ENCODE results near the gene PDPK1.
"Not testable (repeated sequence)": the region's sequence is repeated elsewhere in the genome, so short reads cannot be mapped to it uniquely, and the experiment has no call there.

The PDPK1 gene

DNA sequence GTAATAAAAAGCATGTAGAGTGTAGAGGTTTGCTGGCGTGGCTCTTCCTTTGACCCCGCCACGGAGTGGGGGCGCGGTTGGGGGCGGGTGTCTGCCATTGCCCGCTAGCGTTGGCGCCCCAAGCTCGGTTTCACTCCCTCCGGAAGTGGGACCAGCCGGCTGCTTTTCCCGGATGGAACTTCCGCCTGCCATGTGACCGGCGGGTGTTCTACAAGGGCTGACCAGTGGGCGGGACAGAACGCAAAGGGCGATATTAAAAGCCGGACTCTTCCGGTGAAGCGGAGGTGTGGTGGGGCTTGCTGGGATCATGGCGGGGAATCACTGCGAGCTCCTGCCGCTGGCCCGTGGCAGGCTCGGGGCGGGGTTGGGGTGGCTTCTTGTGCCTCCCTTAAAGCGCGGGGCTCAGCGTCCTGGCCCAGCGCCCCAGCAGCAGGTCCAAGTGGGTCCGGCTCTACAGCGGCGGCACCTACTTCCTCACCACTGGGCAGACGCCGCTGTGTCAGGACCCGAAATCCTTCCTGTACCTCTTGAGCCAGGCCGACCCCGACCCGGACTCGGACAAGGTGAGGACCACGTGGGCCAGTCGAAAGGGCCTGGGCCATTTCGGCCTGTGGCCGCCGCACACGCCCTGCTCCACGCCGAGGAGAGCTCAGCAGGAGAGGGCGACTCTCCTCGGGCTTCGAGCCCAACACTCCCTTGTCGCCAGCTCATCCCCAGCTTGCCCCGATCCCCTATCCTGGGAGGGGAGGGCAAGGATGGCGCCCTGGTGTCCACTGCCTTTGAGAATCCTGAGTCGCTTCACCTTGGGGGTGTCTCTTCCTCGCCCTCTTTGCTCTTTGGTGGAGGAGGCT, 65.6 kb downstream of the PDPK1 start:
- no peaks in the 10 kb centered on the region for H3K27me3 ChIP-seq
- no peaks in the 10 kb centered on the region for H3K9me3 ChIP-seq
- peak overlapping the region; percentile 89 for H3K4me2 ChIP-seq
- peak overlapping the region; percentile 88 for H3K9ac ChIP-seq
- peaks cover 6% of the 10 kb centered on the region for H3K36me3 ChIP-seq
- H3K4me1 ChIP-seq = peaks cover 64% of the 10 kb centered on the region
- TF ChIP-seq Cebpa-rat (IDR thresholded peaks at IDR 0.05) = no peak
- H3K4me3 ChIP-seq = peak overlapping the region; percentile 90
- peak overlapping the region; percentile 84 for H3K27ac ChIP-seq
- peaks cover 28% of the 10 kb centered on the region for H4K20me1 ChIP-seq

DNA sequence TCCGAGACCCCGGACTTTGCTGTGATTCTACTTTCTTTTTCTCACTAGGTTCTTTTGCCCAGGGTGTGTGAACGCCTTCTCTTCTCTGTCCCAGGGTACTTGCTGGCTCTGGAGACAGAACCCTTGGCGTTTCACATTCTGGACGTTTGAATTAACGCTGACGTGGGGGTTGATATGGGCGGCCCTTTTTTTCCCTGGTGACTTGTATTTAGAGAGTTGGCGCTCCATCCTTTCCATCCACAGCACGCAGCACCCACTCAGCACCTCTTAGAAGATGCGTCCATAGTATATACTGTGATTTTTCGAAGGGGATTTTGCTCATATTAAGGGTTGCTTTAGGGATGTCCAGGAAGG, 66.2 kb downstream of the PDPK1 start:
- Histone ChIP-seq H3K4me2 (peak overlapping the region; percentile 89), H3K4me1 (peaks cover 58% of the 10 kb centered on the region), H3K27ac (peak overlapping the region; percentile 84), H3K4me3 (peak overlapping the region; percentile 90), H3K9ac (peak overlapping the region; percentile 88), H4K20me1 (peaks cover 22% of the 10 kb centered on the region)
- H3K36me3 ChIP-seq, H3K9me3 ChIP-seq, H3K27me3 ChIP-seq: not testable (repeated sequence)

DNA sequence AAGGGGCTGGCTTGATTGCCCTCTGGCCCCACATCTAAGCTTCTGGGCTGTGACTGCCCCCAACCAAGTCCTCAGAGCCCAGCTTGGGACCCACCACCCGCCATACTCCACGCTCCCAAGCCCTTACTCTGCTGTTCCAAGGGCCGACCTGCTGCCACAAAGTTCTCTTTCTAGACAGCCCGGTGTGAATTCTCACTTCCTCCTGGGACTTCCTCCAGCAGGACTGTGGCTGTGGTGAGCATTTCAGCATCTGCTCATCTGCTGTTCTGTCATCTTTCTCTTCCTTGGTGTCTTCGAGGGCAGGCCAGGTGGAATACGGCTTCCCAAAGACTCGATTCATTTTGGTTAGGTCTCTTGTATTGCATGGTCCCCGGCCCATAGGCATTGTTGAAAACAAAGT, 69.0 kb downstream of the PDPK1 start:
- not testable (repeated sequence) for H3K4me2 ChIP-seq, H3K9me3 ChIP-seq, H3K27me3 ChIP-seq, H3K4me3 ChIP-seq, H3K9ac ChIP-seq, H3K27ac ChIP-seq
- Histone ChIP-seq H3K36me3 (peaks cover 20% of the 10 kb centered on the region), H3K4me1 (peaks cover 35% of the 10 kb centered on the region), H4K20me1 (peaks cover 32% of the 10 kb centered on the region)

DNA sequence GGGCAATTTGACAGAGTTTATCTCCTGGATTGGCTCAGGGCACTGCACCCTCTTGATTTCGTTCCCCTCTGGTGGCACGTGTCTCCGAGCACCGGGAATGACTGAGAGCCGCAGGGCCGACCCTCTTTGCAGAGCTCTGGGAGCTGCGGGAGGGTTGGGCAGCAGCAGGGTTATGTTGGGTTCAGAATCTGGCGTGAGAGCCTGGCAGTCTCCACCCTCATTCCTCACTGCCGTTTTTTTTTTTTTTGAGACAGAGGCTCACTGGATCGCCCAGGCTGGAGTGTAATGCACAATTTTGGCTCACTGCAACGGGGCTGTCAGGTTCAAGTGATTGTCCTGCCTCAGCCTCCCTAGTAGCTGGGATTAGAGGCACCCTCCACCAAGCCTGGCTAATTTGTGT, 71.5 kb downstream of the PDPK1 start:
- not testable (repeated sequence) for H3K4me3 ChIP-seq, H3K27me3 ChIP-seq, H3K4me2 ChIP-seq, H3K27ac ChIP-seq, H3K9ac ChIP-seq, H3K9me3 ChIP-seq
- Histone ChIP-seq H3K36me3 (peaks cover 20% of the 10 kb centered on the region), H3K4me1 (peaks cover 22% of the 10 kb centered on the region), H4K20me1 (peaks cover 32% of the 10 kb centered on the region)

DNA sequence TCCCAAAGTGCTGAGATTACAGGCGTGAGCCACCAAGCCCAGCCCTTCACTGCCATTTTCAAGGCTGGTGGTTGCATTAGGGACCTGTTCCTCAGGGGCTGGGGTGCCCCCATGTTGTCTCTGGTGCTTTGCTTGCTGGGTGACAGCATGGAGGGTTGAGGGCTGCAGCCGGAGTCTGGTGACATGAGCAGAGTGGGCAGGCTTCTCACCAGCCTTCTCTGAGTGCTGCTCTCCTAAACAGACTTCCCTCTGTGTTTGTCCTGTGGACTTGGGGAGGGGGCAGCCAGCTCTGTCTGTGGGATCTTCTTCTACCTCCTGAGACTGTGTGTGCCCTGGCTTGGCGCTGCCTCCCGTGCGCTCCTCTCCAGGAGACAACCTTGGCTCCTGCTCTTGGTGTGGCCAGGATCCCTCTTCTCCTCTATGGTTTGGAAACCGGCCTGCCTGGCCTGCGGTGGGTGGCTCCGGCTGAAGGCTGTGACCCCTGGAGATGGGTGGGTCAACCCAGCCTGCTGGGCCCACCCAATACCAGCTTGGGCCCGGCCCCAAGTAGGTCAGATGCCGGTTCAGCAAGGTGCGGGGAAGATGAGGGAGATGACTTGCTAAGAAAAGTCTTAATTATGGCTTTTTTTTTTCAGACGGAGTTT, 72.1 kb downstream of the PDPK1 start:
- no peak for TF ChIP-seq Cebpa-rat (IDR thresholded peaks at IDR 0.05)
- Histone ChIP-seq H3K27ac (no peak overlapping the region), H4K20me1 (peaks cover 36% of the 10 kb centered on the region), H3K9ac (no peak overlapping the region), H3K9me3 (no peaks in the 10 kb centered on the region), H3K4me3 (no peak overlapping the region), H3K4me1 (peaks cover 22% of the 10 kb centered on the region), H3K4me2 (no peak overlapping the region), H3K27me3 (no peaks in the 10 kb centered on the region), H3K36me3 (peaks cover 25% of the 10 kb centered on the region)

DNA sequence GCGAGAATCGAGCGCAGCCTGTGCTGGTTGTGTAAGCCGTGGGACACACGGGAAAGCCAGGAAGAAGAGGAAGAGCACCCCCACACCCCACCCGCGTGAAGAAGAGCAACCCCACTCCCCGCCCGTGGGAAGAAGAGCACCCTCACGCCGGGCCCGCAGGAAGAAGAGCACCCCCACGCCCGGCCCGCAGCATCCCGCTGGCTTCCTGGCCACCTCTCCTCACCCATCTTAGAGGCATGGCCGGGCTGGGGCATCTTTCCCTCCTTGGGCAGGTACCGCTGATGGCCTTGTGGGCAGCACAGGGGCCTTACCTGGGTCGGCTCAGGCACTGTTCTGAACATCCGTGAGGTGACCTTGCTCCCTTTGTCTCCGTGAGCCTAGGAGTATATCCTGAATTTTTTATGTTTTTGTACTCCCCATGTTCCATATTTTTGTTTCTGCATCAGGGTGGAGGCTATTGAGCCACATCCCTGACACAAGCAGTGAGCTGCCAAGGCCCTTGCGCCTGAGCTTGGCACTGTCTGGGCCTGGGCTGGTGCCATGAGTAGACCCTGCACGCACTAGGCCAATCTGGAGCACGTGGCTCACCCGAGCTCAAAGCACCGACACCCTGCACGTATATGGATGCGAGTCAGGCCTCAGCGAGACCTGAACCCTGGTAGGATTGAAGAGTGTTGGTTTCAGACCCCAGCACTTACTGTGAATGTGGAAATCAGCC, 73.1 kb downstream of the PDPK1 start:
- Histone ChIP-seq H3K4me3 (no peak overlapping the region), H3K27me3 (no peaks in the 10 kb centered on the region), H3K9ac (no peak overlapping the region), H3K4me1 (peaks cover 12% of the 10 kb centered on the region), H3K9me3 (no peaks in the 10 kb centered on the region), H3K36me3 (peaks cover 28% of the 10 kb centered on the region), H3K27ac (no peak overlapping the region), H3K4me2 (no peak overlapping the region), H4K20me1 (peaks cover 37% of the 10 kb centered on the region)
- no peak for TF ChIP-seq Cebpa-rat (IDR thresholded peaks at IDR 0.05)

DNA sequence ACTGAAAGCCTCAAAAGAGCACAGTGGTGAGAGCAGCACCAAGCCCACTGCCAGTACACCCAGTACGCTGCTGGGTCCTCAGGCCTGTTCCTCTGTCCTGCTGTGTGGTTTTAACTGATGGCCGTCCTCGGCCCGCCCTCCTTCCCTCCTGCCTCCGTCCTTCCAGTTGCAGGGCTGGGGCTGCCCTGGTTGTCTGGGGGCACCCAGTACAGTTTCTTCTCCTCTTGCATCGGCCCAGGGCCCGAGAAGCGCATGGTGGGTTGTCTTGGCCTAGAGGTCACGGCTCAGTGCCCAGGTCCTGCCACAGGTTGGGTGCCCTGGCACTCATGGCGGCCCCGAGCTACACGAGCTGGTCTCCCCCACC, 73.7 kb downstream of the PDPK1 start:
- no peak for TF ChIP-seq Cebpa-rat (IDR thresholded peaks at IDR 0.05)
- Histone ChIP-seq H4K20me1 (peaks cover 37% of the 10 kb centered on the region), H3K4me3 (no peak overlapping the region), H3K36me3 (peaks cover 28% of the 10 kb centered on the region), H3K4me1 (peaks cover 11% of the 10 kb centered on the region), H3K9ac (no peak overlapping the region), H3K4me2 (no peak overlapping the region), H3K27me3 (no peaks in the 10 kb centered on the region), H3K9me3 (no peaks in the 10 kb centered on the region), H3K27ac (no peak overlapping the region)

DNA sequence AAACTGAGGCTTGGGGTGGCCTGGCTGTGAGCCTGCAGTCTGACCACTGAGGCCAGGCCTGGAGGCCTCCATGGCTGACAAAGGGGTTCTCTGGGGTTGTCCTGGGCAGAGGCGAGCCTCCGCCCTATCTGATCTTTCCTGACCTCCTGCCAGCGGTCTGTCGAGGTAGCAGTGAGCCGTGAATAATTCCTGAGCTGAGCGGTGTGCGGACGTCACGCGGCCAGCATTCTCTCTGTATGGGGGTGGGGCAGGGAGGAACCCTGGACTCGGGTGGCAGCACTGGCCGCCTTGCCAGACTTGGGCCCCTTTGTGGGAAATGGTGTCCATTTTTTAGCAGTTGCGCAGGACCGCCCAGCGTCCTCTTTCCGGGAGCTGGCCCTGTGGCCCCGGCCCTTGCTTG, 74.1 kb downstream of the PDPK1 start:
- not testable (repeated sequence) for H3K4me3 ChIP-seq, H3K27me3 ChIP-seq, H3K27ac ChIP-seq, H3K9ac ChIP-seq, H3K9me3 ChIP-seq, H3K4me2 ChIP-seq
- Histone ChIP-seq H3K36me3 (peaks cover 28% of the 10 kb centered on the region), H3K4me1 (peaks cover 11% of the 10 kb centered on the region), H4K20me1 (peaks cover 37% of the 10 kb centered on the region)

DNA sequence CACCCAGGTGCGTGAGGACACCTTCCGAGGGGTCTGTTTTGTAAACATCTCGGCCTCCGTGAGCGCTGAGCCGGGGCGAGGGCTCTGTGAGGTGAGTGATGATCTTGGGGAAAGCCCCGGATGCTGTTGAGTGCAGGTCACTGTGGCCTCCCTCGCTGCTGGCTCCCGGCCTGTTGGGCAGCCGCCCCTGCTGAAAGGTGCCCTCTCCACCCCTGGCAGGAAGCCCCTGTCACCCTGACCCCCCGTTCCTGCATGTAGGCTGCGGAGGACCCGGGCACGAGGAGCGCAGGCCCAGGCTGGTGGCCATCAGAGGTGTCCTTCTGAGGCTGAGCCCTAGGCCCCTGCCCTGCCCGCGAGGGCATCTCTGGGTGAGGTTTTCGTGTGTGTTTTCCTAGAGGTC, 75.4 kb downstream of the PDPK1 start:
- H3K27me3 ChIP-seq, H3K9me3 ChIP-seq, H3K27ac ChIP-seq, H3K4me2 ChIP-seq, H3K4me3 ChIP-seq, H3K9ac ChIP-seq, H3K4me1 ChIP-seq: not testable (repeated sequence)
- H4K20me1 ChIP-seq = peaks cover 28% of the 10 kb centered on the region
- peaks cover 28% of the 10 kb centered on the region for H3K36me3 ChIP-seq

DNA sequence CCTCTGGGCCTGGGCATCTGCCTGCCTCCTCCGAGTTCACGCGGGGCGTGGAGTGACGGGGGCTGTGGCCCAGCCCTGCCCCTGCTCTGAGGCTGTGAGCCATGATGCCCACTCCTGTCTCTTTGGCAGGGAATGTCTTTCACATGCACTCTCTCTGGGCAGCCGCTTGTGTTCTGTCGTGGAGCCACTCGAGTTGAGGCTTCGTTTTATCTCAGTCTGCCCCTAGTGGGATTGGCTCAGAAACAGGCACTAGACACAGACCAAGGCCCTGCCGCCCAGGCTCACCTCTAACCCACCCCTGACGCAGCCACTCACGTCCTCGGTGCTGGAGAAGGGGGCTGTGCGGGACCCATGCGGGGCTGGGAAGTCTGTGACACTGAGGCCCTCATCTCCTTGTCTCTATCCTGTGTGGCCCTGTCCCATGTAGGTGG, 77.0 kb downstream of the PDPK1 start:
- Histone ChIP-seq H3K4me3 (no peak overlapping the region), H3K27ac (no peak overlapping the region), H4K20me1 (peaks cover 24% of the 10 kb centered on the region), H3K4me1 (no peaks in the 10 kb centered on the region), H3K36me3 (peaks cover 27% of the 10 kb centered on the region), H3K4me2 (no peak overlapping the region), H3K9ac (no peak overlapping the region), H3K9me3 (no peaks in the 10 kb centered on the region), H3K27me3 (no peaks in the 10 kb centered on the region)
- TF ChIP-seq Cebpa-rat (IDR thresholded peaks at IDR 0.05) = no peak

DNA sequence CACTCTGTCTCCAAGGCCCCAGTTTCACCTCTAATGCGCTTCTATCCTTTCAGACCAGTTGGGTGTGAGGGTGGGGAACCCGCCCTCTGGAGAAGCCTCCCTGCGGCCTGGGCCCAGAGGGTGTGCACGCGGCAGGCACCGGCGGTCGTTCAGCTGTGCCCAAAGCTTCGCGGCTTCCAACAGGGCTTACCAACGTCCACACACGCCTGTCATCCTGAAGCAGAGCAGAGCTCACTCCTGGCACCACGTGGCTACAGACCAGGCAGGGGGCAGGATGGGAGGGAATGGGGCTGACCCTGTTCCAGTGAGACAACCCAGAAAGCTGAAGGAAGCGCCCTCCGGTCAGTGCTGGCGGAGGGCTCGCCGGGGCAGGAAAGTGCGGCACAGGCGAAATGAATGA, 81.1 kb downstream of the PDPK1 start:
- not testable (repeated sequence) for H4K20me1 ChIP-seq, H3K27ac ChIP-seq, H3K4me1 ChIP-seq, H3K9me3 ChIP-seq, H3K27me3 ChIP-seq, H3K9ac ChIP-seq, H3K36me3 ChIP-seq, H3K4me3 ChIP-seq, H3K4me2 ChIP-seq

DNA sequence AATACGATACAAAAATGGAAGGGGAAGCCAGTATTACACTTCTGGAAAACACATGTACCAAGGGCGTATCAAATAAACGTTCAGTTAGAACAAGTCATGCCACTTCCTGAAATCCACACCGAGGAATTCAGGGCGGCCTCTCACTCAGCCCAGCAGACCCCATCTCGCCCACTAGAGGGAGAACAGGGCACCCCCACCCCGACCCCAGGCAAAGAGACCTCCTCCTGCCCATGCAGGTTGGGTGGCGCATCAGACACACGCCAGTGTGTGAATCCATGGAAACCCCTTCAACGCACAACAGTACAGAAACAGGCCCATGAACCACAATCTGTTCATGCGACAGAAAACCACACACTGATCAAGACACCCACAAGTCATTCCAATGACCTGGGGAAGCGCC, 81.8 kb downstream of the PDPK1 start:
- not testable (repeated sequence) for H3K9me3 ChIP-seq, H3K4me1 ChIP-seq, H3K4me2 ChIP-seq, H3K27ac ChIP-seq, H4K20me1 ChIP-seq, H3K9ac ChIP-seq, H3K27me3 ChIP-seq, H3K4me3 ChIP-seq, H3K36me3 ChIP-seq

DNA sequence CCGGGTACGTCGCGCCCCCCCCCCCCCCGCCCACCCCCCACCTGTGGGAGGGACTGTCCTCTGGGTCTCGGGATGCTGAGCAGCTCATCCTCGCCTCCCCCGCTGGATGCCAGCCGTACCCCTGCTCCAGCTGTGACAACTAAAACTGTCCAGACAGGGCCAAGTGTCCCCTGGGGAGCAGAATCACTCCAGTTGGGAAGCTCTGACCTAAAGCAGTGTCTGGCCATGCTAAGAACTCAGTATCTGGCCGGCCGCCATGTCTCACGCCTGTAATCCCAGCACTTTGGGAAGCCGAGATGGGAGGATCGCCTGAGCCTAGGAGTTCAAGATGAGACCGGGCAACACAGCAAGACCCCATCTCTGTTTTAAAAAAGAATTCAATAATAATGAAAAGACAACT, 83.0 kb downstream of the PDPK1 start:
- H3K4me2 ChIP-seq, H4K20me1 ChIP-seq, H3K9me3 ChIP-seq, H3K27ac ChIP-seq, H3K36me3 ChIP-seq, H3K9ac ChIP-seq, H3K4me1 ChIP-seq, H3K27me3 ChIP-seq, H3K4me3 ChIP-seq: not testable (repeated sequence)

DNA sequence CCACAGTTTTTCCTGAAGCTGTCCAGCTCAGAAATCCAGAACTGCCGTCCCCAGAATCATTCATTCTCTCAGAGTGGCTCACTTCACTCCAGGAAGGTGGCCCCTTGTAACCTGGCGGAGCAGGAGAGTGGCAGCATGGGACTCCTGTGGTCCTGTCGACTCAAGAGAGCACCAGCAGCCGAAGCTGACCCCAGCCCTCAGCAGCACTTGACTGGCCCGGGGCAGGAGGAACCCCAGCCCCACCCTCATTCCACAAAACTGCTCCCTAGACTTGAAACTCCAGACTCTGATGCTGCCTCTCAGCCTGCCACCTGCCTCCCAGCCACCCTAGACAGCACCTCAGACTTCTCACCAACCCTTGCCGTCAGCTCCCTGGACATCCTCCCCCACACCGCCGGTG, 83.6 kb downstream of the PDPK1 start:
- H3K27me3 ChIP-seq, H3K36me3 ChIP-seq, H3K9me3 ChIP-seq, H3K4me1 ChIP-seq, H4K20me1 ChIP-seq, H3K4me2 ChIP-seq, H3K4me3 ChIP-seq, H3K9ac ChIP-seq, H3K27ac ChIP-seq: not testable (repeated sequence)
